Stimulated activated CD4-positive, alpha-beta T cell treated with anti-CD3 and anti-CD28 coated beads, Interleukin-15, amount 100 ng/mL, for 24 hours (primary cell): ENCODE measurements around the gene RANBP1.
"Not testable (repeated sequence)": the region's sequence is repeated elsewhere in the genome, so short reads cannot be mapped to it uniquely, and the experiment has no call there.

Source experiments
- DNase-seq: peaks from one replicate; pipeline ENCODE4 v3.0.0-alpha.2; 2020

Gene RANBP1

DNA sequence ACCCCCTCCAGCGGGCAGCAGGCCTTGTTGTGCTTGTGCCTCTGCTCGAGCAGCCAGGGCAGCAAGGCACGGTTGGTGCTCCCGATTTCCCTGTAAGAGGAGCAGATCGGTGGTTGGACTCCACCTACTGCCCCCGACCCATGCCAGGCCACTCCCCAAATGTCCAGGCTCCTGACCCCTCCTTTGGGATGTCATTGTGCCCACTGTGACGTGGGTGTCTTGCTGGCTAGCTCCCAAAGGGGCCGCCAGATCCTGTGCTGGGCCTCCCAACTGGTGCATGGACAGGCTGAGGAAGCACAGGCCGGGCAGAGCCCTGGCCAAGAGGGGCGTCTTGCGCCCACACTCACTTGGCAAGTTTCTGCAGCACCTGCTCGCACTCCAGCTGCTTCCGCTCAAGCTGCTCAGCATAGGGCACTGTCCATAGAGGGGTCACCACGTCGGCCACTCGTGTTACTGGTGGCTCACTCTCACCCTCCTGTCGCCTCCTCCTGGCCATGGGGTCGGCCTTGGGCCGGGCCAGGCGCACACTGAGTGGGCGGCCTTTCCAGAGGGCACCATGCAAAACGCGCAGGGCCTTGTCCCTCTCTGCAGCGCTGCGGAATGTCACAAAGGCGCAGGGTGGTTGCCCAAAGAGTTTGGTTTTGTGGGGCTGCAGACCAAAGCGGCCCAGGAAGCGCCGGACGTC lies at the start of gene RANBP1:
Gene RANBP1, plus strand, starts transcription at position 414 of the 685 bp plus-strand sequence. Its CDS starts 81 bp downstream, at position 495.
- no peak for DNase-seq

DNA sequence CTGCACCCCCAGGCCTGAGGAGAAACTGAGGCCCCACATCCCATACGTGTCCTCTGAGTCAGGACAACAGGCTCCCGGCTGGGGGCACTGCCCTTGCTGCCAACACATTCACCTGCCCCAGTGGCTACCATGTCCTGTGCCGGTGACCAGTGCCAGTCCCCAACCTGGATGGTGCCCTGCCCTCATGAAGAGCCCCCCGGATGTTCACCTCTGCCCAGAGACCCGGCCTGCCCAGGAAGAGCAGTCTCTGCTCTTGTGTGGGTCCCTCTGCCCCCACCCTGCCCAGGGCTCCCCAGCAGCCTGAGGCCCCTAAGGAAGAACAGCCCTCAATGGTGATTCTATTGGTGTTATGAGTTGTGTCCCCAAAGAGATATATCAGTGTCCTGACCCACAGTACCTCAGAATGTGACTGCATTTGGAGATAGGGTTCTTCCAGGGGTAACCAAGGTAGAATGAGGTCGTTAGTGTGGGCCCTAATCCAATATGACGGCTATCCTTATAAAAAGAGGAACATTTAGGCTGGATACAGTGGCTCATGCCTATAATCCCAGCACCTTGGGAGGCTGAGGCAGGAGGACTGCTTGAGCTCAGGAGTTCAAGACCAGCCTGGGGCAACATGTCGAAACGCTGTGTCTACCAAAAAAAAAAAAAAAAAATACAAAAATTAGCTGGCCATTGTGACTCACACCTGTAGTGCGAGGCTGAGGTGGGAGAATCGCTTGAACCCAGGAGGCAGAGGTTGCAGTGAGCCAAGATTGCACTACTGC lies 49.1 kb upstream of the RANBP1 start:
- DNase-seq: no peak

GRCh38 chr22:20067384-20067682 lies 48.6 kb upstream of the RANBP1 start:
- DNase-seq: not testable (repeated sequence)

DNA sequence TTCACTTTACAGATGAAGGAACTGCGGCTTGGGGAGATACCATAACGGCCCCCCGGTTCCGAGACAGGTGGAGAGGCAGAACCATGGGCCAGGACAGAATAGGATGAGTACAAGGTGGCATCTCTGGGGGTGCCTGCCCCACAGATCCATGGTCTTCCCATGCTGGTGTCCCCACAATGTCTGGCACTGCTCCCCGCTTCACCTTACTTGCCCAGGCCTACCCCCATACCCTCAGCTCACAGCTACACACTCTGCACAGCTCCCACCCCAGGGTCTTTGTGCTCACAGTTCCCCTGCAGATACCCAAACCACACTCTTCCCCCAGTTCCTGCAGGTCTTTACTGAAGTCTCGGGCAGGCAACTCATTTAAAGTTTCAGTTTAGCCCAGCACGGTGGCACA lies 47.3 kb upstream of the RANBP1 start:
- DNase-seq: no peak

DNA sequence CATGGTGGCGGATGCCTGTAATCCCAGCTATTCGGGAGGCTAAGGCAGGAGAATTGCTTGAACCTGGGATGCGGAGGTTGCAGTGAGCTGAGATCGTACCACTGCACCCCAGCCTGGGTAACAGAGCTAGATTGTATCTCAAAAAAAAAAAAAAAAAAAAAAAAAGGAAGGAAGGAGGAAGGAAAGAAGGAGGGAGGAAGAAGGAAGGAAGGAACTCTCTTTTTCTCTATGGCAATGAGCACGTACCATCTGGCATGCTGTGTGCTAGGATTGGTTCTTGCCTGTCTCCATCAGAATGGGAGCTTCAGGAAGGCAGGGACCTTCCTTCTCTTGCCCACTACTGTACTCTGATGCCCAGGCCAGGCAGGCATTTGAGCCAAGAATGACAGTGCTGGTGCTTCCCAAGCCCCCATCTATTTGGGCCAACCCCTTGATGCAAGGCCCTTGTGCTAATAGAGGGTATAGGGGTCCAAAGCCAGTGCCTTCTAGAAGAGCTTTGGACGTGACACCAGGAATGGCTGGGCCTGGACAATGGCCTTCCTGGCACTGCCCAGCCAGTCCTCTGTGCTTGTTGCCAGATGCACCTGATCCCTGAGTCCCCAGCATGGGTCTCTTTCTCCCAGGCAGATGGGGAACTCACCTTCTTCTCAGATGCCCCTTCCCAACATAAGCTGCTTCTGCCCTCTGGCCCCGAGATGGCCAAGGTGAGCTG lies 46.4 kb upstream of the RANBP1 start:
- no peak for DNase-seq

- no peak for DNase-seq
Observed at GRCh38 chr22:20071524-20071972, 44.4 kb upstream of the RANBP1 start.

- DNase-seq: no peak
Observed at GRCh38 chr22:20076627-20077172, 39.2 kb upstream of the RANBP1 start.

DNA sequence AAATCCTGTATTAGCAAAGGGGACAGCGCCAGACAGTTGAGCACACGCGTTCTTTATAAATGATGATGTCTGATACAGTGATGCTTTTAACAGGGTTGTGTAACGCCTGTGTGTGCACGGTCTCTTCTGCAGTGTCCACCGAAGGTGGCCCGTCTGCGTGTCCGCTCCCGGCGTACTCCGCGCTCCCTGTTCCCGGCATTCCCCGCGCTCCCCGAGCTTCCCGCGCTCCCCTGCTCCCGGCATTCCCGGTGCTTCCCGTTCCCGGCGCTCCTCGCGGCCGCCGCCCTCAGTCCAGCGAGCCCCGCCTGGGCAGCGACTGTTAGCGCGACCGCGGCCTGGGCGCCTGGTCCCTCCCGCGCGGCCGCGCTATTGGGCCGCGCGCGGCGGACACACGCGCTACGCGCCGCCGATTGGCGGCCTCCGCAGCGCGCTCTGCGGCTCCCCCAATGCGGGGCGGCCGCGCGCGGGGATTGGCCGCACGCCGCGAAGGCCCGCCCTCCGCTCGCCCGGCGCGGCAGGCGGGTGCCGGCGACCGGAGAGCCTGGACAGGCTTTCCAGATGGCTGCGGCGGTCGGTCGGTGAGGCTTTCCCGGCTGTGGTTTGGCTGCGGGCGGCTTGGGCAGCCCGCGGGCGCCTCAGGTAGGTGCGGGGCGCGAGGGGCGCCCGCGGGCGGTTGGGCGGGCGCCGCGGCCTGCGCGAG lies 36.0 kb upstream of the RANBP1 start, which contains the start of gene DGCR8:
Gene DGCR8, plus strand, starts transcription at position 497 of the 700 bp plus-strand sequence. CDS start 5,723 bp downstream, outside the sequence.
- peak; percentile 78 for DNase-seq

DNA sequence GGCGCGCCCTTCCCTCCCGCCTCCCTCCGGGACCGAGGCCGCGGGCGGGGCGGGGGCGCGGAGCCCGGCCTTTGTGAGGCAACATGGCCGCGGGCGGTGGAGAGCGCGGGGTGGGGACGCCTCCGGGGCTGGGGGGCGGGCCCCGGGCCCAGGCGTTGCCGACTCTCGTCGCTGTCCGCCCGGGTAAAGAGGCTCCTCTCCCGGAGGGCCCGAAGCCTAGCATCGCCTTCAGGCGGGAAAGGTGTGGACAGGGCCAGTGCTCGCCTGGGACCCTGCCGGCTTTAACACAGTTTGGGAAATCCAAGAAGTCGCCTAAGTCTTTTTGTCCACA lies 35.5 kb upstream of the RANBP1 start:
- peak; percentile 82 for DNase-seq

- DNase-seq: peak; percentile 12
Observed at GRCh38 chr22:20080776-20081654, 34.9 kb upstream of the RANBP1 start.

GRCh38 chr22:20083157-20083890 lies 32.6 kb upstream of the RANBP1 start:
- DNase-seq: no peak

DNA sequence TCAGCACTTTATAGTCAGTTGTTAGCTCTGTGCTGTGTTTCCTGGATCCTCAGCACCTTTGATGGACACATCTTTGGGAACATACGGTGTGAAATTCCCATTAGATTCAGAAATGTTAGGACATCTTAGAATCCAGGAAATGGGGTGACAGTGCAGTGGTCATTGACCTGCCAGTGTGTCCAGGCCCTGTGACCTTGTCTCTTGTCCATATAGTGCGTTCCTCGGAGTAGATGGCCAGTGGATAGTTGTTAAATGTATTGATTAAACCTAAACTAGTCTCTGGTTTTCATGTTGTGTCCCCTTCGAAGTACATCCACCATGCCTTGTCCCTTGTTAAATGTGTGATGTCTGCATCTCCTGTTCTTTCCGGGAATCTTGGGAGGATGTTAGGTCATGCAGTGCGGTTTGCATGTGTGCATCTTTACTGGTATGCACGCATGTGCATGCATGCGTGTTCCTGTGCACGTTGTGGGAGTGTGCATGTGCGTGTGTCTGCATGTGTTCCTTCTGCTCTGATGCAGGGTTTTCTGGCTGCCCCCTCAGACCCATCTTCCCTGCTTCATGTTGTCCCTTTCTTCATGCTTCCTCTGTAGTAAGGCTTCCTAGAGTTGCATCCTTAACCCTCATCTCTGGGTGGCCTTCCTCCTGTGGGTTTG lies 31.9 kb upstream of the RANBP1 start:
- no peak for DNase-seq

DNA sequence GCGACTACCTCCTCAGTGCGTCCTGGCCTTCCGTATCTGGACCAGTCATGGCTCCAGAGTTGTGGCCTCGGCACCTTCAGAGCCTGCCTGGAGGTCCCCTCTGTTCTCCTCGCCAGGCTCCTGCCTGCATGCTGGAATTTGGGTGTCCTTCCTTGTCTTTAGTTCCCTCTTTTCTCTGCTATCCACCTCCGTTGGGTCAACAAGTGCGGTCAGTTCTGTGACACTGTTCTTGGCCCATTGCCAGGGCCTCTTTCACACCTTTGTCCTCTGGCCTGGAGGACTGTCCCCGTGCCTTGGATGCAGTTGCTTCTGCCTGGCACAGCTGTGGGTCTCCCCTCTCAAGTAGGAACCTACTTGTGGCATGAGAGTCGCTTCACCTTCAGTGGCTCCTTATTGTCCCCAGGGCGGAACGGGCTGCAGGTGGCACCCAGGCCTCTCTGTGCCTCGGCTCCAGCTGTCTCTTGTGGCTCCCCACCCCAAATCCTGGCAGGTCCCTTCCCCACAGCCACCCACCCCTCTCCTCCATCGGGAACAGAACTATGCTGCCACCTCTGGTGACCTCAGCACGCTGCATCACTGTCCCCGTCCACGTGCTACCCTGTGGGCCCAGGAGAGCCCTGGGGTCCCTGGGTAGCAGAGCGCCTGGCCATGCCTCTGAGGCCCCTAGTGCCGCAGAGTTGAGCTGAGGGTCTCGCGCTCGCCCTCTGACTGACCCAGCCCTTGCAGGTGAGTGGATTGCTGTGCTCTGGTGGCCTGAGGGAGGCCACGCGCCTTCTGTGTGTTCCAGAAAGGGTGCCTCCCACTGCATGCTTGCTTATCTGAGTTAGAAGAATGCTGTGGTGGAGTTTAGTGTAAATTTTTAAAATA lies 31.1 kb upstream of the RANBP1 start:
- DNase-seq: peak; percentile 40

GRCh38 chr22:20085651-20086050 lies 30.3 kb upstream of the RANBP1 start:
- DNase-seq: no peak

GRCh38 chr22:20086101-20086599 lies 29.8 kb upstream of the RANBP1 start:
- DNase-seq: no peak

DNA sequence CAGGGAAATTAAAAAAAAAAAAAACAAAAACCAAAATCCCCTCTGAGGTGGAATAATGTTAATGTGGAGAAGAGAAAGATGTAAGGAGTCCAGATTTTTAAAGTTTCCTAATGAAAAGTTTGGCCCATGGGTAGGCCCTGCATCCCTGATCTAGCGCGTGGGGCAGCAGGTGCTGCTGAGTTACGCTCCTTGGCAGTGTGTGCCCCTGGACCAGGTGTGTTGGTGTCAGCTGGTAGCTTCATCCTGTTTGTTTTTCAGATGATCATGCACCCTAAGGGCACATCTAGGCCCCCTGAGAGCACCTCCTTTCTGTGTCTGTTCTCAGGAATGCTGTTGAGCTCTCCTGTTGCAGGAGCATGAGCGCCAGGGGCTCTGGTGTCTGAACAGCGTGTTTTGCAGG lies 29.1 kb upstream of the RANBP1 start:
- DNase-seq: no peak

- no peak for DNase-seq
Observed at GRCh38 chr22:20087319-20088262, 28.3 kb upstream of the RANBP1 start.

GRCh38 chr22:20088263-20088648 lies 27.6 kb upstream of the RANBP1 start:
- no peak for DNase-seq
